NCI-H1694 (cell line): Measurements from ENCODE around the gene RAPGEF2.
"Not testable (repeated sequence)": the region's sequence is repeated elsewhere in the genome, so short reads cannot be mapped to it uniquely, and the experiment has no call there.

Experiments
- DNase-seq: peaks from one replicate; lab custom pipeline; 2025; lab: John Stamatoyannopoulos, UW

Gene RAPGEF2

GRCh38 chr4:159369256-159369655 is 266.4 kb downstream of the RAPGEF2 start:
- no peak for DNase-seq

- DNase-seq: no peak
Measured at GRCh38 chr4:159370286-159370685, 267.4 kb downstream of the RAPGEF2 start.

DNA sequence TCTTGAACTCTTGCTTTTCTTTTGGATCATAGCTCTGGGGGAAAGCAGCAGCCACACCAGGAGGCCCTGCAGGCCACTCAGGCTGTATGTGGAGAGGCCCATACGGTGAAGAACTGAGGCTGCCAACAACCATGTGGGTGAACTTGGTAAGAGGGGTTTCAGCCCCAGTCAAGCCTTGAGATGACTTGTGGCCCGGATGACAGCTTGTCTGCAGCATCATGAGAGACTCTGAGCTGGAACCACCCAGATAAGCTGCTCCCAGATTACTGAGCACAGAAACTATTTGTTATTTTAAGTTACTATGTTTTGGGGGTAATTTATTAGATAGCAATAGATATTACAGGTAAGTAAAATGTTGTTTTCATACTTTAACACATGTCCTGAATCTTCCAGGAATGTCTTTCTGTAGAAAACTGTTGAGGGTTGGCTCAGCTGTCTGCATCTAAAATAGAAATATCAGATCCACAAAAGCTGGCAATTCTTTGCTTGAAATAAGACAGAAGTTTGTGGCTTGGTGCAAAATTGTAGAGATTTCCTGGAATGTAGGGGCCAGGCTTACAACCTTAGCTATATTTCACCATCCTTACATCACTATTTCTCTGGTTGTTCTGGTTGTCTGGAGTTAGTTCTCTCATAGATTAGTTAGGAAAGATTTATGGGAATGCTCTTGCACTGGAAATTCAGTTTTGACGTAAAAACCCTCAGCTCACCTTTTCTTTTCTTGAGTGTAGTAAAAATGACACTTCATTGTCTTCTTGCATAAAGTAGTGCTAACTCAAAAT is 272.1 kb downstream of the RAPGEF2 start:
- DNase-seq: no peak

DNA sequence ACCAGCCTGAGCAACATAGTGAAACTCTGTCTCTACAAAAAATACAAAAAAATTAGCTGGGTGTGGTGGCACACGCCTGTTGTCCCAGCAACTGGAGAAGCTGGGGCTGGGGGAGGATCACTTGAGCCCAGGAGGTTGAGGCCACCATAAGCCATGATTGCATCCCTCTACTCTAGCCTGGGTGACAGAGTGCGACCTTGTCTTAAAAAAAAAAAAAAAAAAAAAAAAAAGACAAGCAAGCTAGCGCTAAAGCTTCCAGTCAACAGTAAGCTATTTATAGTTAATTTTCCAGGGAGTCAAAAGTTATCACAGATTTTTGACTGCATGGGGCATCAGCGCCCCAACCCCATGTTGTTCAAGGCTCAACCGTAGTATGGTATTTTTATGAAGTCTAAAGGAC is 273.4 kb downstream of the RAPGEF2 start:
- DNase-seq: no peak

- DNase-seq: no peak
Measured at GRCh38 chr4:159378056-159378616, 275.3 kb downstream of the RAPGEF2 start.

- DNase-seq: not testable (repeated sequence)
Measured at GRCh38 chr4:159379064-159379463, 276.2 kb downstream of the RAPGEF2 start.

DNA sequence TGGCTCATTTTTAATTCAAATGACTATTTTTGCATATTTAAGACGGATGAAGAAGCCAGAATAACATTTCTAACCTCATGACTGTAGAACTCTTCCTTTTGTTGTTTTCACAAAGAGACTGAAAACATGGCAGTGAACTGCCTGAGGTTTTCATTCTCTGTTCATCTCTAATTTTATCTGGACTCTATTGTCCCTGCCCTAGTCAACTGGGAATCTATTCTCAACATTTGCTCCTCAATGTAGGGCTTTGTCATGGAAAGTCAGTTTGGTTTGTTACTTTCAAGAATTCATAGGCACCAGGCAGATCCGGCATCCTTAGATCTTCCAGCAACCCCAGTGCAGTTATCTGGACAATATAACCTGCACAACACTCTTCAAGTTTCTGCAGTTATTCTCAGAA is 277.0 kb downstream of the RAPGEF2 start:
- DNase-seq: no peak

DNA sequence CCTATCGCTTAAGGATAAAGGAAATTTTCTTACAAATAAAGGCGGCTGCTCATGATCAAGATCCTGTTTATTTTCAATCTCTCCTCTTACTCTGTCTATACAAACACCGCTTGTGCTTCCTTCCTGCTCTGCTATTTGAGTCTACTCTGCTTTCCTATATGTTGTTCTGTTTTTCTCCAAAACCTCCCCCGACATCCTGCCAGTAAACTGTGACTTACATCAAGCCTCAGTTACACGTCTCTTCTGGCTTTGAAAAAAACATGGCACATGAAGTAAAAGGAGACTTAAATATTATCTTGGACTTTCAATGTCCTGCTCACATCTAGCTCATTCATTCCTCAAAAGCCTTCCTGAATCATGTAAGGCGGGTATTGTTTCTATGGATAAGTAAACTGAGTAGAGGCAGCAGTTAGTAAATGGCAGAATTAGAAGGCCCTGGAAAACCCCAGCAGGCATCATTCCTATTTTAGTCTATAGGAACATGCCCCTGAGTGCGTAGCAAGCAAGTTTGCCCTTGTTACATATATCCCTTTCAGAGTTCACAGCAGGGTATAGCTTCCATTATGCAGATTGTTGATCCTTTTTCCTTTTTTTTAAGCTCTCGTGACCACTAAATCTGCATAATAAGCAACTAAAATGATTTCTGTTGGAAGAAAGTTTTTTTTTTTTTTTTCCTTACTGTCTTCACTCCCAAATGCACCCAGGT is 280.1 kb downstream of the RAPGEF2 start:
- DNase-seq: no peak

GRCh38 chr4:159383562-159383931 is 280.7 kb downstream of the RAPGEF2 start:
- DNase-seq: no peak

- no peak for DNase-seq
Measured at GRCh38 chr4:159384017-159384416, 281.1 kb downstream of the RAPGEF2 start.

DNA sequence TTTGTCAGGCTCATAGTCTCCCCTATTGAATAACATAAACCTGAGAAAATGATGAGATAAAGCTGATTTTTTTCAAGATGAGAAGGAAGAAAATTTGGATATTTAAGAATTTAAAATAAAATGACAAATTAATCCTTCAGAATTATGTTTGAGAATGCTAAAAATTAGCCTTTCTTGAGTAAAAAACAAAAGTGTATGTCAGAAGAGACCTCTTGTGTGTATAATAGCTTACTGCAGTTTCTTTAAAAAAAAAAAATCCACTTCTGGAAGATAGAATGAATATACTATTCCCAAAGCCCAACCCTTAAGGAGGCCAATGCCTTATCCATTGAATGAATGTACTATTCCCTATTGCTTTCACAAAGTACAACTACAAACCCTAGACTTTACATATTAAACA is 281.8 kb downstream of the RAPGEF2 start:
- no peak for DNase-seq

DNA sequence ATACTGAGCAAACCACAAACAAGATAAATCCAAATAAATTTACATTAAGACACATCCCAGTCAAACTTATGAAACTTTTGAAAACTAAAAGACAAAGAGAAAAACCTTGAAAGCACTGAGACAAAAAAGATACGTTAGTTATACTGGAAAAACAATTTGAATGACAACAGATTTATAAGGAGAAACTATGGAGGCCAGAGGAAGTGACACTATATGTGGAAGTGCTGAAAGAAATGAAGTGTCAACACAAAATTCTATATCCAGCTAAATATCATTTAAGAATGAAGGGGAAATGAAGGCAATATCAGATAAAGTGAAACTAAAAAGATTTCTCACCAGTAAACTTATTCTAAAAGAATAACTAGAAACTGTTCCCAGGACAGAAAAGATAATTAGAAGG is 283.7 kb downstream of the RAPGEF2 start:
- DNase-seq: no peak

DNA sequence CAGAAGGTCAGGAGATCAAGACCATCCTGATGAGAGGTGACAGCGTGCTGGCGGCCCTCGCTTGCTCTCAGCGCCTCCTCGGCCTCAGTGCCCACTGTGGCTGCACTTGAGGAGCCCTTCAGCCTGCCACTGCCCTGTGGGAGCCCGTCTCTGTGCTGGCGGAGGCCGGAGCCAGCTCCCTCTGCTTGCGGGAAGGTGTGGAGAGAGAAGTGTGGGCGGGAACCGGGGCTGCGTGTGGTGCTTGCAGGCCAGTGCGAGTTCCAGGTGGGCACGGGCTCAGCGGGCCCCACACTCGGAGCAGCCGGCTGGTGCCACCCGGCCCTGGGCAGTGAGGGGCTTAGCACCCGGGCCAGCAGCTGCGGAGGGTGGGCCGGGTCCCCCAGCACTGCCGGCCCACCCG is 286.9 kb downstream of the RAPGEF2 start:
- no peak for DNase-seq

- DNase-seq: no peak
Measured at GRCh38 chr4:159390648-159391047, 287.8 kb downstream of the RAPGEF2 start.

- no peak for DNase-seq
Measured at GRCh38 chr4:159395693-159396092, 292.8 kb downstream of the RAPGEF2 start.

- DNase-seq: no peak
Measured at GRCh38 chr4:159396151-159396550, 293.3 kb downstream of the RAPGEF2 start.

- no peak for DNase-seq
Measured at GRCh38 chr4:159398236-159398638, 295.4 kb downstream of the RAPGEF2 start.

DNA sequence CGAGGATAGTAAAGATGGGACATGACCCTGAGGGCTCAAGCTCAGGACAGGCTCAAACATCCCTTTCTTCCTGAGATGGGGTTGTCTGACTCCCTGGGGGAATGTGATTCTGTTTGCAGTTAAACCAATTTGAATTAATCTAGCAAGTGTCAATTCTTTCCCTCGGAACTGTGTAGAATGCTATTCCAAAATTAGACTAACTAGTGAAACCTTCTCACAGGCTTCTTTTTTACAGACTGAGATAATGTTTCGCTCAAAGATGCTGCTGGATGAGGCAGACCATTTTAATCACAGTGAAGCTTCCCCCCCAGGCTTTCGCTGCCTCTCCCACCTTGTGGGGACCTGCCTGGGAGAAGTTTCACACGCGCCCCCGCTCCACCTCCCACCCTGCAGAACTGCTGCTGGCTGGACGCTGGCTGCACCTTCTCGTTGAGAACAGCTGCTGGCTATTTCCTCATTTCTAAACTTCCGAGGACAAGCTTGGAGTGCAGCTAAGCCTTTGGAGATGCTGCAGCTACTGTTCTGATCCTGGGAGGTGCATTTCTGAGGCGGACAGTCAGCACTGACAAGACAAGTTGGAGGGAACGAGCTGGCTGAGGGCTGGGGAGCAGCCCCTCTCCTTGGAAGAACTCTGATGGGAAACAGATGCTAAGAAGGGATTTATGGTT is 297.8 kb downstream of the RAPGEF2 start:
- no peak for DNase-seq

- DNase-seq: no peak
Measured at GRCh38 chr4:159401226-159401712, 298.4 kb downstream of the RAPGEF2 start.

- DNase-seq: no peak
Measured at GRCh38 chr4:159401791-159402380, 299.0 kb downstream of the RAPGEF2 start.
